Activated T-helper 17 cell treated with anti-CD3 and anti-CD28 coated beads, Interleukin-2, amount 50 U/mL, for 72 hours (primary cell): ENCODE results near the gene ADD2. TPM values are rescaled to one million over a fixed set of nuclear protein-coding genes. Genes with fewer than 3 reads are reported as not detected.
"Not testable (repeated sequence)": the region's sequence is repeated elsewhere in the genome, so short reads cannot be mapped to it uniquely, and the experiment has no call there.

Experiments
- ATAC-seq: fragments of 150-1000 bp; cut with Tn5 transposase; replicated peaks from 2 replicates; pipeline ENCODE4 v1.10.0; 2021; ENCODE audit warnings: mild to moderate bottlenecking, moderate library complexity
- H3K27ac Mint-ChIP-seq: one replicate; pipeline ENCODE4 v1.8.0; 2022; ENCODE audit warnings: mixed read lengths
- H3K27me3 Mint-ChIP-seq: one replicate; pipeline ENCODE4 v1.8.0; 2022; ENCODE audit warnings: mixed read lengths
- H3K36me3 Mint-ChIP-seq: one replicate; pipeline ENCODE4 v1.8.0; 2022; ENCODE audit warnings: low read depth, mild to moderate bottlenecking, mixed read lengths
- H3K4me1 Mint-ChIP-seq: one replicate; pipeline ENCODE4 v1.8.0; 2022; ENCODE audit warnings: mixed read lengths
- H3K4me3 Mint-ChIP-seq: one replicate; pipeline ENCODE4 v1.8.0; 2022; ENCODE audit warnings: mild to moderate bottlenecking, mixed read lengths
- H3K9me3 Mint-ChIP-seq: one replicate; pipeline ENCODE4 v1.8.0; 2022; ENCODE audit warnings: mixed read lengths
- total RNA-seq, 2 donors: library from RNA; stranded (reverse); gene quantifications; one replicate each; pipeline ENCODE4 v1.2.3, GENCODE V29; 2022

Gene ADD2
- total RNA-seq, 2 donors from 2014 or later: 2.0 to 7.4 TPM

- H3K4me1 Mint-ChIP-seq: no peaks in the 10 kb centered on the region
- no peak overlapping the region for H3K27ac Mint-ChIP-seq
- peaks cover 5% of the 10 kb centered on the region for H3K9me3 Mint-ChIP-seq
- H3K36me3 Mint-ChIP-seq: no peaks in the 10 kb centered on the region
- peaks cover 13% of the 10 kb centered on the region for H3K27me3 Mint-ChIP-seq
- ATAC-seq: no peak
- no peak overlapping the region for H3K4me3 Mint-ChIP-seq
These were observed 19.8 kb downstream of the ADD2 start for GRCh38 chr2:70748002-70748784.

GRCh38 chr2:70747284-70747683 is 20.7 kb downstream of the ADD2 start:
- no peaks in the 10 kb centered on the region for H3K36me3 Mint-ChIP-seq
- no peak overlapping the region for H3K4me3 Mint-ChIP-seq
- no peak overlapping the region for H3K27ac Mint-ChIP-seq
- no peak for ATAC-seq
- no peaks in the 10 kb centered on the region for H3K4me1 Mint-ChIP-seq
- H3K27me3 Mint-ChIP-seq: peaks cover 13% of the 10 kb centered on the region
- peaks cover 5% of the 10 kb centered on the region for H3K9me3 Mint-ChIP-seq

- H3K36me3 Mint-ChIP-seq: no peaks in the 10 kb centered on the region
- peaks cover 5% of the 10 kb centered on the region for H3K9me3 Mint-ChIP-seq
- H3K4me1 Mint-ChIP-seq: no peaks in the 10 kb centered on the region
- H3K4me3 Mint-ChIP-seq: no peak overlapping the region
- H3K27ac Mint-ChIP-seq: no peak overlapping the region
- peaks cover 13% of the 10 kb centered on the region for H3K27me3 Mint-ChIP-seq
- no peak for ATAC-seq
These were observed 21.7 kb downstream of the ADD2 start for GRCh38 chr2:70746094-70746974.

GRCh38 chr2:70745276-70745825 is 22.6 kb downstream of the ADD2 start:
- no peak overlapping the region for H3K27ac Mint-ChIP-seq
- no peak for ATAC-seq
- H3K4me3 Mint-ChIP-seq: no peak overlapping the region
- peaks cover 5% of the 10 kb centered on the region for H3K9me3 Mint-ChIP-seq
- no peaks in the 10 kb centered on the region for H3K36me3 Mint-ChIP-seq
- H3K4me1 Mint-ChIP-seq: no peaks in the 10 kb centered on the region
- peaks cover 12% of the 10 kb centered on the region for H3K27me3 Mint-ChIP-seq

- Mint-ChIP-seq H3K36me3 (no peaks in the 10 kb centered on the region), H3K27me3 (peaks cover 9% of the 10 kb centered on the region), H3K9me3 (peaks cover 5% of the 10 kb centered on the region), H3K4me1 (no peaks in the 10 kb centered on the region), H3K4me3 (no peak overlapping the region), H3K27ac (no peak overlapping the region)
- no peak for ATAC-seq
These were observed 23.6 kb downstream of the ADD2 start for GRCh38 chr2:70744397-70744796.

- H3K27ac Mint-ChIP-seq: no peak overlapping the region
- ATAC-seq: no peak
- no peaks in the 10 kb centered on the region for H3K36me3 Mint-ChIP-seq
- H3K4me3 Mint-ChIP-seq: no peak overlapping the region
- peaks cover 8% of the 10 kb centered on the region for H3K27me3 Mint-ChIP-seq
- H3K9me3 Mint-ChIP-seq: peaks cover 5% of the 10 kb centered on the region
- no peaks in the 10 kb centered on the region for H3K4me1 Mint-ChIP-seq
These were observed 24.3 kb downstream of the ADD2 start for GRCh38 chr2:70743677-70744076.

GRCh38 chr2:70743068-70743467 is 24.9 kb downstream of the ADD2 start:
- no peaks in the 10 kb centered on the region for H3K36me3 Mint-ChIP-seq
- no peaks in the 10 kb centered on the region for H3K4me1 Mint-ChIP-seq
- H3K27ac Mint-ChIP-seq: no peak overlapping the region
- no peak for ATAC-seq
- H3K9me3 Mint-ChIP-seq: peaks cover 5% of the 10 kb centered on the region
- no peak overlapping the region for H3K4me3 Mint-ChIP-seq
- peaks cover 10% of the 10 kb centered on the region for H3K27me3 Mint-ChIP-seq

GRCh38 chr2:70739492-70739891 is 28.5 kb downstream of the ADD2 start:
- not testable (repeated sequence) for H3K4me1 Mint-ChIP-seq, H3K4me3 Mint-ChIP-seq, H3K9me3 Mint-ChIP-seq, H3K36me3 Mint-ChIP-seq, ATAC-seq, H3K27ac Mint-ChIP-seq
- H3K27me3 Mint-ChIP-seq: peaks cover 18% of the 10 kb centered on the region

GRCh38 chr2:70738159-70738558 is 29.8 kb downstream of the ADD2 start:
- peaks cover 24% of the 10 kb centered on the region for H3K27me3 Mint-ChIP-seq
- no peaks in the 10 kb centered on the region for H3K9me3 Mint-ChIP-seq
- ATAC-seq: no peak
- no peak overlapping the region for H3K27ac Mint-ChIP-seq
- H3K36me3 Mint-ChIP-seq: no peaks in the 10 kb centered on the region
- H3K4me3 Mint-ChIP-seq: no peak overlapping the region
- no peaks in the 10 kb centered on the region for H3K4me1 Mint-ChIP-seq

- H3K4me3 Mint-ChIP-seq: no peak overlapping the region
- H3K36me3 Mint-ChIP-seq: no peaks in the 10 kb centered on the region
- no peak overlapping the region for H3K27ac Mint-ChIP-seq
- peaks cover 27% of the 10 kb centered on the region for H3K27me3 Mint-ChIP-seq
- H3K4me1 Mint-ChIP-seq: no peaks in the 10 kb centered on the region
- ATAC-seq: no peak
- H3K9me3 Mint-ChIP-seq: no peaks in the 10 kb centered on the region
These were observed 32.9 kb downstream of the ADD2 start for GRCh38 chr2:70735071-70735470.

GRCh38 chr2:70733646-70734180 is 34.3 kb downstream of the ADD2 start:
- H3K4me1 Mint-ChIP-seq: no peaks in the 10 kb centered on the region
- H3K27me3 Mint-ChIP-seq: peaks cover 28% of the 10 kb centered on the region
- no peak for ATAC-seq
- H3K9me3 Mint-ChIP-seq: no peaks in the 10 kb centered on the region
- no peak overlapping the region for H3K4me3 Mint-ChIP-seq
- no peak overlapping the region for H3K27ac Mint-ChIP-seq
- no peaks in the 10 kb centered on the region for H3K36me3 Mint-ChIP-seq

GRCh38 chr2:70732766-70733645 is 35.0 kb downstream of the ADD2 start:
- Mint-ChIP-seq H3K27ac (no peak overlapping the region), H3K9me3 (no peaks in the 10 kb centered on the region), H3K4me3 (no peak overlapping the region), H3K36me3 (no peaks in the 10 kb centered on the region), H3K27me3 (peaks cover 24% of the 10 kb centered on the region), H3K4me1 (no peaks in the 10 kb centered on the region)
- ATAC-seq: no peak

- Mint-ChIP-seq H3K9me3 (no peaks in the 10 kb centered on the region), H3K27ac (no peak overlapping the region), H3K27me3 (peaks cover 17% of the 10 kb centered on the region), H3K4me1 (no peaks in the 10 kb centered on the region), H3K36me3 (no peaks in the 10 kb centered on the region), H3K4me3 (no peak overlapping the region)
- no peak for ATAC-seq
These were observed 37.3 kb downstream of the ADD2 start for GRCh38 chr2:70730730-70731129.

GRCh38 chr2:70729647-70730046 is 38.4 kb downstream of the ADD2 start:
- Mint-ChIP-seq H3K27ac (no peak overlapping the region), H3K9me3 (no peaks in the 10 kb centered on the region), H3K36me3 (no peaks in the 10 kb centered on the region), H3K4me1 (no peaks in the 10 kb centered on the region), H3K27me3 (peaks cover 12% of the 10 kb centered on the region), H3K4me3 (no peak overlapping the region)
- ATAC-seq: no peak
